Measurements from ENCODE around the gene CFAP221. TPM values are rescaled to one million over a fixed set of nuclear protein-coding genes. Genes with fewer than 3 reads are reported as not detected.

CFAP221 gene
- total RNA-seq, 1 experiment from 2014 or later, result 0.20 TPM

GRCh38 chr2:119546447-119546767 is 2.2 kb downstream of the CFAP221 start:
- no peaks in the 10 kb centered on the region; a peak in 1 of 5 replicates for H3K9me3 Mint-ChIP-seq
- H2AFZ ChIP-seq (ENCODE audit: low read length), result no peak overlapping the region
- H3K27ac ChIP-seq (ENCODE audit: insufficient read length, low read depth, low read length), result no peak overlapping the region
- H4K20me1 ChIP-seq (ENCODE audit: control insufficient read depth, insufficient read depth, insufficient read length), result no peaks in the 10 kb centered on the region
- no peaks in the 10 kb centered on the region for H3K4me1 ChIP-seq (ENCODE audit: insufficient read depth, low read length)
- no peak overlapping the region for H3K23ac ChIP-seq (ENCODE audit: insufficient read length, low read depth, low read length)
- H3K18ac ChIP-seq (ENCODE audit: insufficient read length, low read depth, low read length), result no peak overlapping the region
- H3K56ac ChIP-seq (ENCODE audit: insufficient read length, low read depth, low read length), result no peak overlapping the region
- no peaks in the 10 kb centered on the region for H3K9me3 ChIP-seq (ENCODE audit: control insufficient read depth, low read depth, low read length)
- no peak overlapping the region for H2BK15ac ChIP-seq (ENCODE audit: low read depth, low read length)
- no peaks in the 10 kb centered on the region for H3K79me1 ChIP-seq (ENCODE audit: insufficient read depth, low read depth, low read length, poor library complexity, severe bottlenecking)
- peaks cover 7% of the 10 kb centered on the region for H3K23me2 ChIP-seq (ENCODE audit: insufficient read length, low read depth, low read length, poor library complexity, severe bottlenecking)
- H3K79me2 ChIP-seq (ENCODE audit: insufficient read depth, low read length), result no peaks in the 10 kb centered on the region
- no peaks in the 10 kb centered on the region; the same call in 1 of the 2 replicates for H3K27me3 ChIP-seq (ENCODE audit: insufficient read depth, low read length)
- no peak overlapping the region for H3K9ac ChIP-seq (ENCODE audit: extremely low read depth, insufficient read length, low read length)
- H2BK12ac ChIP-seq (ENCODE audit: insufficient read length, low read depth, low read length), result no peak overlapping the region
- H2AK5ac ChIP-seq (ENCODE audit: insufficient read length, low read length), result no peak overlapping the region
- H3K27me3 Mint-ChIP-seq (ENCODE audit: low read depth), result peaks cover 30% of the 10 kb centered on the region
- no peaks in the 10 kb centered on the region for H3K36me3 Mint-ChIP-seq (ENCODE audit: insufficient read depth in 1 of 3, low read depth in 3 of 3)
- no peak overlapping the region for H3K27ac Mint-ChIP-seq
- no peak overlapping the region for H2BK20ac ChIP-seq (ENCODE audit: low read depth, low read length, poor library complexity, severe bottlenecking)
- no peak overlapping the region for H3K14ac ChIP-seq (ENCODE audit: insufficient read depth, low read length)
- no peak overlapping the region for H3T11ph ChIP-seq (ENCODE audit: low read length)
- H3K4ac ChIP-seq (ENCODE audit: low read depth, low read length), result no peak overlapping the region
- no peak overlapping the region for H3K4me2 ChIP-seq (ENCODE audit: insufficient read depth, insufficient read length, low read length)
- H4K8ac ChIP-seq (replicated peaks; ENCODE audit: insufficient read length, low read depth, low read length), result no peak overlapping the region
- H2BK120ac ChIP-seq (ENCODE audit: low read depth, low read length, poor library complexity, severe bottlenecking), result no peak overlapping the region
- H4K5ac ChIP-seq (ENCODE audit: insufficient read length, low read depth, low read length), result no peak overlapping the region
- DNase-seq, result no peak
- no CpG with 5 or more reads among the region's 1 CpG for WGBS (ENCODE audit: extremely low coverage, insufficient read length, low lambda C conversion rate)
- TF ChIP-seq, protein P1, sequence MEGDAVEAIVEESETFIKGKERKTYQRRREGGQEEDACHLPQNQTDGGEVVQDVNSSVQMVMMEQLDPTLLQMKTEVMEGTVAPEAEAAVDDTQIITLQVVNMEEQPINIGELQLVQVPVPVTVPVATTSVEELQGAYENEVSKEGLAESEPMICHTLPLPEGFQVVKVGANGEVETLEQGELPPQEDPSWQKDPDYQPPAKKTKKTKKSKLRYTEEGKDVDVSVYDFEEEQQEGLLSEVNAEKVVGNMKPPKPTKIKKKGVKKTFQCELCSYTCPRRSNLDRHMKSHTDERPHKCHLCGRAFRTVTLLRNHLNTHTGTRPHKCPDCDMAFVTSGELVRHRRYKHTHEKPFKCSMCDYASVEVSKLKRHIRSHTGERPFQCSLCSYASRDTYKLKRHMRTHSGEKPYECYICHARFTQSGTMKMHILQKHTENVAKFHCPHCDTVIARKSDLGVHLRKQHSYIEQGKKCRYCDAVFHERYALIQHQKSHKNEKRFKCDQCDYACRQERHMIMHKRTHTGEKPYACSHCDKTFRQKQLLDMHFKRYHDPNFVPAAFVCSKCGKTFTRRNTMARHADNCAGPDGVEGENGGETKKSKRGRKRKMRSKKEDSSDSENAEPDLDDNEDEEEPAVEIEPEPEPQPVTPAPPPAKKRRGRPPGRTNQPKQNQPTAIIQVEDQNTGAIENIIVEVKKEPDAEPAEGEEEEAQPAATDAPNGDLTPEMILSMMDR (conservative IDR thresholded peaks at IDR 0.05), result no peak
- H2BK5ac ChIP-seq (ENCODE audit: insufficient read length, low read length), result no peak overlapping the region
- peaks cover 12 to 19% of the 10 kb centered on the region in 2 experiments for H3K4me1 Mint-ChIP-seq
- H4K91ac ChIP-seq (ENCODE audit: insufficient read length, low read depth, low read length), result no peak overlapping the region
- no peak overlapping the region for H3K4me3 Mint-ChIP-seq

All from H9 (cell line).